LNCaP clone FGC (cell line): ENCODE measurements around the gene WWTR1.

ENCODE experiments used
- DNase-seq: peaks from one replicate; pipeline ENCODE4 v3.0.0-alpha.2; 2011; ENCODE audit warnings: low read depth
- H3K4me3 ChIP-seq: 2 replicates; pipeline ENCODE4 v1.5.1; 2011; ENCODE audit warnings: mild to moderate bottlenecking, low read depth, low read length, control low read depth
- TF ChIP-seq, protein P1 (sequence below): IDR thresholded peaks from 2 replicates; pipeline ENCODE4 v1.5.1; 2012; ENCODE audit warnings: mild to moderate bottlenecking; ENCODE audit not compliant: control insufficient read depth, insufficient read depth; ENCODE audit errors: extremely low read depth

WWTR1 gene

DNA sequence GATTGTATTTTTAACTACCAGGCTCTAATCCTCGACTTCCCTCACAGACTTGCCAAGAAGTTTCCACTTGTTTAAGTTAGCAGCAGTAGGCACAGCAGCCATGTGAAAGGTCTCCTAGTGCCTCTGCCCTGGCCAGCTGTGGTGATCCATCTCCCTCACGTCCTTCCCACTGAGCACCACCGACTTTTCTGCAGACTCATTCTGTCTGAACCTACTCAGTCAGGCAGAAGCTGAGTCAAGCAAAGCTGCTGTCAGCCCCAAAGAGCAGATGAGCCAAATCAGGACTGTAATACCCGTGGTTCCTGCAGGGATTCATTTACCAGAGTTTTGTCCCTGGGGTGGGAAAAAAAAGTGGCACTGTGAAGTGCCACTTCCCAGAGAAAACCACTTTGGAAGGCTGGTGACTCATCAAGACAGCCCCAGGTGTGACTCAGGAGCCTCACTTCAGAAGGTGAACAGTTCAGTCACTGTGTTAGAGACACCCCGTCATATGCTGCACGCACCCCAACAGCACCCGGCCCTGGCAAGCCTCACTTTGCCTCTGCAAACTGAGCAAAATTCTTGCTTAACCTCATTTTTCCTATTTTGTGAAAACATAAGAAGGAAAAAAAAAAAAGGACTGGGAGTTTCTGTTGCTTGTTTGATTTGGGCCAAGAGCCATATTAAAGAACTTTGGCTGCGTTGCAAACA, 76.0 kb downstream of the WWTR1 start:
- DNase-seq, result no peak
- TF ChIP-seq, protein P1, sequence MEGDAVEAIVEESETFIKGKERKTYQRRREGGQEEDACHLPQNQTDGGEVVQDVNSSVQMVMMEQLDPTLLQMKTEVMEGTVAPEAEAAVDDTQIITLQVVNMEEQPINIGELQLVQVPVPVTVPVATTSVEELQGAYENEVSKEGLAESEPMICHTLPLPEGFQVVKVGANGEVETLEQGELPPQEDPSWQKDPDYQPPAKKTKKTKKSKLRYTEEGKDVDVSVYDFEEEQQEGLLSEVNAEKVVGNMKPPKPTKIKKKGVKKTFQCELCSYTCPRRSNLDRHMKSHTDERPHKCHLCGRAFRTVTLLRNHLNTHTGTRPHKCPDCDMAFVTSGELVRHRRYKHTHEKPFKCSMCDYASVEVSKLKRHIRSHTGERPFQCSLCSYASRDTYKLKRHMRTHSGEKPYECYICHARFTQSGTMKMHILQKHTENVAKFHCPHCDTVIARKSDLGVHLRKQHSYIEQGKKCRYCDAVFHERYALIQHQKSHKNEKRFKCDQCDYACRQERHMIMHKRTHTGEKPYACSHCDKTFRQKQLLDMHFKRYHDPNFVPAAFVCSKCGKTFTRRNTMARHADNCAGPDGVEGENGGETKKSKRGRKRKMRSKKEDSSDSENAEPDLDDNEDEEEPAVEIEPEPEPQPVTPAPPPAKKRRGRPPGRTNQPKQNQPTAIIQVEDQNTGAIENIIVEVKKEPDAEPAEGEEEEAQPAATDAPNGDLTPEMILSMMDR, result no peak
- no peak overlapping the region for H3K4me3 ChIP-seq

DNA sequence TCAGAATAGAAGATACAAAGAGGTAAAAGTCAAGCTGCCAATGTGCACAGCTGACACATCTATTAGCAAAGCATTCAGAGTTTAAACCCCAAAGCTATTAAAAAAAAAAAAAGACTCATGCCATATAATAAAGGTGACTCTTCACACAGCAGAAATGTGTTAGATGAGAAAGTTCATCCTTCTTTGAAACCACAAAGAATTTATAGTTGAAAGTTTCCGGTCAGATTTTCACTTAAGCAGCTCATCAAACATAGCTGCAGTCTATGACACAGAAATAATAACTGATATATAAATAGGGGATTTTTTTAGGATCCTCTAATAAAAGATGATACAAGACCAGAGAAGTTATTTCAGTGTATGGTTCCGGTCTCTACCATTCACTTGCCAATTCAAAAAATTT, 76.6 kb downstream of the WWTR1 start:
- H3K4me3 ChIP-seq, result no peak overlapping the region
- TF ChIP-seq, protein P1, result no peak
- no peak for DNase-seq

DNA sequence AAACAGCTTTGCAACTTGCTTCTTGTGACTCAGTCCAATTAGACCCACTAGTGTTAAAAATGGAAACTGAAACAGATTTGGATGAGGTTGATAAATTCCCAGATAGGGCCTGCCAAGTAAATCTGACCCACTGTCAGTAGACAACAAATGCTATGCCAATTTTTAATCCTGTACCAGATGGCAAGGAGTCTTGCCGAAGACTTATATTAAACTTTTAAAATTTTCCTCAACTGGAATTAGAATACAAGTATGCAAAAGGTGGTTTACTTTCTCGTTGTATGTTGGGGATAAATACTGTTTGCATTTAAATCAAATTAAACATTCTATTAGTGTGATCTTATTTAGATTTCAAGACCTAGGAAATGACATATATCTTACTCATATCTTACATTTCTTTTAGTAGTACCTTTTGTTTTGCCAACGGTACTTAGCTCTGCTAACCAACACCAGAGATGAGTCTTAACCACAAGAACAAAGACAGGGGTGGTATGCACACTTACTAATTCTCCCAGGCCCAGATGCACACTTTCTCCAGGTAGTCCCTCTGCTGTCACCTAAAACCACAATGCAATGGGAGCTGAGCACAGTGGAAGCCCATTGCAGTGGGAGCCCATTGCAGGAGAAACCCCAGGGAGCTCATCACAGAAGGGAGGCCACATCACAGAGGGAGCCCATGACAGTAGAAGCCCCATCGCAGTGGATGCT, 77.8 kb downstream of the WWTR1 start:
- H3K4me3 ChIP-seq, result no peak overlapping the region
- no peak for DNase-seq
- TF ChIP-seq, protein P1, result no peak

DNA sequence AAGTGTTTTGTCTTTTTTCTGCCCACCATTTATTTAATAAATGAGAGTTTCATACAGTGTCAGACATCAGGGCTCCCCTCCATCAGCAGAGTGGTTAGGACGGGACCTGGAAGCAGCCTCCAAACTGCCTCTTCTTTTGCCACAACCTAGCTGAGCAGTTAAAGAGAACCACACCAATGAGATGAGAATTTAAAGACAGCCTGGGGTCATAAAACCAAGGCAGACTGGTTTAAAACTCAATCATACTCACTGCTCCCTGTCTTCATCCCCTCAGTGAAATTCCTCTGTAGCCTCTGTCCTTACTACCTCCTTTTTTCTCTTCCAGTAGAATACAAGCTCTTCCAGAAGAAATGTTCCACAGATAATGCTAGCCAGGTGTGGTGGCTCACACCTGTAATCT, 78.7 kb downstream of the WWTR1 start:
- TF ChIP-seq, protein P1, result no peak
- no peak for DNase-seq
- H3K4me3 ChIP-seq, result no peak overlapping the region

DNA sequence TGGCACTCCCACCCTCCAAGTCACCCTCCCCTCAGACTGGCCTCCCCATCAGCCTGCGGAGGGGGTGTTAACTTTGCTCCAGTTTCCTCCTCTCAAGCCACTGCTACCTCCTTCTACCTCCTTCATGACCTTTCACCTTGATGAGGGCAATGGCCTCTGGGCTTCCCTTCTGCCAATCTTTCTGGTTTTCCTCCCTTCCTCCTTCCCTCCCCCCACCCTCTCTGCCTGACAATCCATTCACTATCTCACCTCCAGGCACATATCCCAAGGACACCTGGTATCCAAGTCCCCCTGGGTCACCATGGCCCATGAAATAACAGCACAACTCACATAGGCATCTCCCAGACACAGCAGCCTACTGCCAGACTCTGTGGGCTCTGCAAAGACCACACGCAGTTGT, 80.0 kb downstream of the WWTR1 start:
- no peak overlapping the region for H3K4me3 ChIP-seq
- TF ChIP-seq, protein P1, result no peak
- no peak for DNase-seq

DNA sequence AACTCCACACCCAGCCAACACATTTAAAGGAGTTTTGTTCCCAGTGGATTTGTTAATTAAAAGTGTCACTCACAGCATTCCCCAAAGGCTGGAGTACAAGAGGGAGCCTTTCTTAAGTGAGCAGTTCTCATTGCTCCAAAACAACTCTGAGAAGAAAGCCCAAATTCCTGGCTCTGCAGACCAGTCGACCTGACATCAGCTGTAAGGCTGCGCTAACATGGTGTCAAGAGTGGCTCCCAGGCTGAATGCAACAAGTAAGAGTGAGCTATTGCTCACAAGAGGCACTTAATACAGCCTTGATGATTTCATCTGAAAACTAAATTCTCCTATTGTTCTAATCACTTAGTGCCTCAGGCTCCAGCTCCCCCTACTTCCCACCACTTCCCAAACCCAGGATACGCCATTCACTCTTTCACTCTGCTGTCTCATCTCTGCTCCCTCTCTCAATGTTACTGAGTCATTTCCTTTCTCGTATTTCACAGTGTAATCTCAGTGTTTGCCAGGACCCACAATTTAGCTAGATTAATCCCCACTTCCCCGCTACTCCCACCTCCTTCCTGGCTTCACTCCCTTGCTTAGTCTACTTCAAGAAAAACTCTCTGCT, 81.8 kb downstream of the WWTR1 start:
- TF ChIP-seq, protein P1, result no peak
- no peak overlapping the region for H3K4me3 ChIP-seq
- no peak for DNase-seq
